Measurements from ENCODE around the gene HCST.

- TF ChIP-seq, protein P1, sequence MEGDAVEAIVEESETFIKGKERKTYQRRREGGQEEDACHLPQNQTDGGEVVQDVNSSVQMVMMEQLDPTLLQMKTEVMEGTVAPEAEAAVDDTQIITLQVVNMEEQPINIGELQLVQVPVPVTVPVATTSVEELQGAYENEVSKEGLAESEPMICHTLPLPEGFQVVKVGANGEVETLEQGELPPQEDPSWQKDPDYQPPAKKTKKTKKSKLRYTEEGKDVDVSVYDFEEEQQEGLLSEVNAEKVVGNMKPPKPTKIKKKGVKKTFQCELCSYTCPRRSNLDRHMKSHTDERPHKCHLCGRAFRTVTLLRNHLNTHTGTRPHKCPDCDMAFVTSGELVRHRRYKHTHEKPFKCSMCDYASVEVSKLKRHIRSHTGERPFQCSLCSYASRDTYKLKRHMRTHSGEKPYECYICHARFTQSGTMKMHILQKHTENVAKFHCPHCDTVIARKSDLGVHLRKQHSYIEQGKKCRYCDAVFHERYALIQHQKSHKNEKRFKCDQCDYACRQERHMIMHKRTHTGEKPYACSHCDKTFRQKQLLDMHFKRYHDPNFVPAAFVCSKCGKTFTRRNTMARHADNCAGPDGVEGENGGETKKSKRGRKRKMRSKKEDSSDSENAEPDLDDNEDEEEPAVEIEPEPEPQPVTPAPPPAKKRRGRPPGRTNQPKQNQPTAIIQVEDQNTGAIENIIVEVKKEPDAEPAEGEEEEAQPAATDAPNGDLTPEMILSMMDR (IDR thresholded peaks at IDR 0.05): no peak
- no peak for TF ChIP-seq POLR2A (IDR thresholded peaks at IDR 0.05)
Observed at GRCh38 chr19:35872180-35872579, 30.1 kb upstream of the HCST start.
